ENCODE results near the gene ZFAND3.

- no peak for TF ChIP-seq EP300 (conservative IDR thresholded peaks at IDR 0.05; ENCODE audit: poor library complexity, severe bottlenecking)
- TF ChIP-seq EZH2 (IDR thresholded peaks at IDR 0.05; ENCODE audit: borderline replicate concordance, insufficient read depth, low read length, poor library complexity, severe bottlenecking), result no peak
- no peak for TF ChIP-seq CTCF (IDR thresholded peaks at IDR 0.05; ENCODE audit: poor library complexity, severe bottlenecking)
- no peak for TF ChIP-seq RAD21 (conservative IDR thresholded peaks at IDR 0.05)
- TF ChIP-seq MXI1 (conservative IDR thresholded peaks at IDR 0.05; ENCODE audit: poor library complexity, severe bottlenecking), result no peak
These were observed 334.3 kb downstream of the ZFAND3 start for GRCh38 chr6:38153798-38154345.

Data from neural cell (in vitro differentiated cells).